NB4 (cell line): ENCODE data around the gene RGSL1.

ENCODE experiments used
- DNase-seq: peaks from one replicate; pipeline ENCODE4 v3.0.0; 2010; ENCODE audit warnings: low read depth
- H3K4me3 ChIP-seq: one replicate; pipeline ENCODE4 v1.5.1; 2011; ENCODE audit warnings: mild to moderate bottlenecking, low read depth, low read length, moderate library complexity
- CTCF ChIP-seq: IDR thresholded peaks from one replicate; pipeline ENCODE4 v1.5.1; 2012; ENCODE audit warnings: low read depth, low read length
- MAX ChIP-seq: IDR thresholded peaks from 2 replicates; pipeline ENCODE4 v1.6.1; 2011; ENCODE audit warnings: low read depth, low read length
- MYC ChIP-seq: IDR thresholded peaks from 2 replicates; pipeline ENCODE4 v1.6.1; 2011; ENCODE audit warnings: low read depth, low read length
- POLR2A ChIP-seq: IDR thresholded peaks from 2 replicates; pipeline ENCODE4 v1.6.1; 2011; ENCODE audit warnings: mild to moderate bottlenecking; ENCODE audit not compliant: insufficient read length; ENCODE audit errors: extremely low read depth

RGSL1 gene

GRCh38 chr1:182426442-182427430, 23.2 kb upstream of the RGSL1 start:
- TF ChIP-seq MYC (no peak), MAX (no peak), CTCF (no peak), POLR2A (no peak)
- DNase-seq, result no peak
- H3K4me3 ChIP-seq, result no peak overlapping the region

- H3K4me3 ChIP-seq, result no peak overlapping the region
- TF ChIP-seq MAX (no peak), MYC (no peak), CTCF (no peak)
- no peak for DNase-seq
Observed at GRCh38 chr1:182428043-182428442, 21.9 kb upstream of the RGSL1 start.

- no peak for TF ChIP-seq POLR2A
- TF ChIP-seq MYC, result peak; percentile 30; the same call in 1 of the 2 replicates
- peak; percentile 85 for DNase-seq
- H3K4me3 ChIP-seq, result no peak overlapping the region
Observed at GRCh38 chr1:182430263-182431068, 19.5 kb upstream of the RGSL1 start.

GRCh38 chr1:182431278-182431677, 18.7 kb upstream of the RGSL1 start:
- TF ChIP-seq MAX (no peak), MYC (no peak), CTCF (no peak), POLR2A (no peak)

GRCh38 chr1:182433580-182433979, 16.4 kb upstream of the RGSL1 start:
- H3K4me3 ChIP-seq, result no peak overlapping the region
- no peak for DNase-seq
- TF ChIP-seq MAX (no peak), CTCF (no peak), MYC (no peak), POLR2A (no peak)

More at GRCh38 chr1:182431278-182431677, 18.7 kb upstream of the RGSL1 start:
- H3K4me3 ChIP-seq, result no peak overlapping the region
- no peak for DNase-seq

- TF ChIP-seq MYC, result no peak
- no peak for TF ChIP-seq CTCF
- no peak for DNase-seq
- no peak overlapping the region for H3K4me3 ChIP-seq
Observed at GRCh38 chr1:182438326-182438725, 11.6 kb upstream of the RGSL1 start.
